Measurements from ENCODE around the gene SFXN4. TPM values are rescaled to one million over a fixed set of nuclear protein-coding genes. Genes with fewer than 3 reads are reported as not detected.

Gene SFXN4
- total RNA-seq, 2 donors from 2014 or later, result 9.5 to 16.1 TPM

GRCh38 chr10:119104654-119105015, 60.9 kb downstream of the SFXN4 start:
- H3K27ac ChIP-seq, result no peak overlapping the region
- H3K27me3 ChIP-seq (replicated peaks; ENCODE audit: insufficient read depth), result no peaks in the 10 kb centered on the region
- peaks cover 9% of the 10 kb centered on the region for H3K36me3 ChIP-seq
- H3K4me3 ChIP-seq, result peak overlapping the region; percentile 96
- no peak for DNase-seq (ENCODE audit: low spot score)
- ATAC-seq (ENCODE audit: insufficient number of reproducible peaks, low FRiP score, low read depth), result peak; percentile 30
- no peaks in the 10 kb centered on the region for H3K9me3 ChIP-seq
- TF ChIP-seq CTCF (IDR thresholded peaks at IDR 0.05), result no peak
- H3K4me1 ChIP-seq (ENCODE audit: control insufficient read depth in 1 of 2, low read depth in 2 of 2), result peaks cover 9 to 11% of the 10 kb centered on the region in 2 donors

- Histone ChIP-seq H3K27ac (peak within 1 kb of the TSS; percentile 49 to 53), H3K9me3 (no peaks in the 10 kb centered on the region), H3K36me3 (peaks cover 6% of the 10 kb centered on the region), H3K4me3 (peak within 1 kb of the TSS; percentile 96), H3K27me3 (replicated peaks; ENCODE audit: insufficient read depth) (no peaks in the 10 kb centered on the region), H3K4me1 (ENCODE audit: control insufficient read depth in 1 of 2, low read depth in 2 of 2) (peaks cover 9 to 11% of the 10 kb centered on the region in 2 donors)
- DNase-seq (ENCODE audit: low spot score) (peak; percentile 49), ATAC-seq (ENCODE audit: insufficient number of reproducible peaks, low FRiP score, low read depth) (peak; percentile 83)
- no peak for TF ChIP-seq CTCF (IDR thresholded peaks at IDR 0.05)
These were observed 61.4 kb downstream of the SFXN4 start, which contains the start of gene DENND10 for GRCh38 chr10:119103903-119104653. Gene DENND10, plus strand, starts transcription at chr10:119104113. Its CDS starts 30 bp downstream, at chr10:119104143.

GRCh38 chr10:119103241-119103902, 62.1 kb downstream of the SFXN4 start:
- no peak for TF ChIP-seq CTCF (IDR thresholded peaks at IDR 0.05)
- DNase-seq (ENCODE audit: low spot score) (no peak), ATAC-seq (ENCODE audit: insufficient number of reproducible peaks, low FRiP score, low read depth) (peak; percentile 14)
- peaks cover 9 to 11% of the 10 kb centered on the region in 2 donors for H3K4me1 ChIP-seq (ENCODE audit: control insufficient read depth in 1 of 2, low read depth in 2 of 2)
- H3K4me3 ChIP-seq, result peak overlapping the region; percentile 96
- no peaks in the 10 kb centered on the region for H3K36me3 ChIP-seq
- peak overlapping the region; percentile 46 to 53 for H3K27ac ChIP-seq
- H3K27me3 ChIP-seq (replicated peaks; ENCODE audit: insufficient read depth), result no peaks in the 10 kb centered on the region
- no peaks in the 10 kb centered on the region for H3K9me3 ChIP-seq

DNA sequence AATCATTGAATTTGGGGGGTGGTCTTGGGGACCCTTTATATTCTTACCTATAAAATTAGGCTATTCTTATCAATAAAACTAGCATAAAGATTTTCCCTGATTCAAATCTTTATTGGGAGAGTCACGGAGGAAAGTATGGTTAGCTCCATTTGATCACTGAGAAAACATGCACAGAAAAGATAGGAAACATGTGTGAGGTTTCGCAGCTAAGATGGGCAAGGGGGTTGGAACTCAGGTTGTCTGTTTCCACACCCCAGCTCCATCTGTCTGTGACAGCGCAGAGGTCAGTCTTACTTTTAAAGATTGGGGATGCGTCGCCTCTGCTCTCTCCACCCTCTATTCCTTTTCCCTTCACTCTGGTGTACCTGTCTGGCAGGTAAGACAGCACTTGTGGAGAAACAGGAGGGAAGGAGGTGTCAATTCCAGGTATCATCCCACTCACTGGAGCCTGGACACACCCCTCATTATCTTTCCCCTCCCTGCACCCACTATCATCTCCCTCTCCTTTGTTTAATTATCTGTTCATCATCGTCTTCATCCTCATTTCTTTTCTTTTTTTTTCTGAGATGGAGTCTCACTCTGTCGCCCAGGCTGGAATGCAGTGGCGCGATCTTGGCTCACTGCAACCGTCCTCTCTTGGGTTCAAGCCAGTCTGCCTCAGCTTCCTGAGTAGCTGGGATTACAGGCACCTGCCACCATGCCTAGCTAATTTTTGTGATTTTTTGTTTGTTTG, 64.0 kb downstream of the SFXN4 start:
- no peak overlapping the region for H3K4me3 ChIP-seq
- no peak for ATAC-seq (ENCODE audit: insufficient number of reproducible peaks, low FRiP score, low read depth)
- H3K4me1 ChIP-seq (ENCODE audit: control insufficient read depth in 1 of 2, low read depth in 2 of 2), result peaks cover 9 to 11% of the 10 kb centered on the region in 2 donors
- no peak for DNase-seq (ENCODE audit: low spot score)
- H3K27ac ChIP-seq, result no peak overlapping the region
- no peaks in the 10 kb centered on the region for H3K36me3 ChIP-seq
- no peaks in the 10 kb centered on the region for H3K9me3 ChIP-seq
- no peaks in the 10 kb centered on the region for H3K27me3 ChIP-seq (replicated peaks; ENCODE audit: insufficient read depth)
- TF ChIP-seq CTCF (IDR thresholded peaks at IDR 0.05), result no peak
